Thyroid gland (tissue), 4 donors: ENCODE measurements around the gene ZNRF1.

Experiments used
- POLR2A ChIP-seq, 2 donors: fragments of 450-650 bp; IDR thresholded peaks; one replicate each; pipeline ENCODE4 v1.6.1; 2017; ENCODE audit warnings: antibody characterized with exemption in 2 of 2, mild to moderate bottlenecking in 2 of 2, moderate library complexity in 1 of 2
- TF ChIP-seq, protein P1 (sequence below), 6 experiments: fragments of 200-600 bp in 3 of 6; fragments of 450-650 bp in 3 of 6; sonication (generic) in 3 of 6; IDR thresholded peaks; one replicate each; pipeline ENCODE4 v1.5.1; 2016 to 2019; ENCODE audit warnings: antibody characterized with exemption in 6 of 6, mild to moderate bottlenecking in 2 of 6, inconsistent platforms in 1 of 6, moderate library complexity in 1 of 6

DNA sequence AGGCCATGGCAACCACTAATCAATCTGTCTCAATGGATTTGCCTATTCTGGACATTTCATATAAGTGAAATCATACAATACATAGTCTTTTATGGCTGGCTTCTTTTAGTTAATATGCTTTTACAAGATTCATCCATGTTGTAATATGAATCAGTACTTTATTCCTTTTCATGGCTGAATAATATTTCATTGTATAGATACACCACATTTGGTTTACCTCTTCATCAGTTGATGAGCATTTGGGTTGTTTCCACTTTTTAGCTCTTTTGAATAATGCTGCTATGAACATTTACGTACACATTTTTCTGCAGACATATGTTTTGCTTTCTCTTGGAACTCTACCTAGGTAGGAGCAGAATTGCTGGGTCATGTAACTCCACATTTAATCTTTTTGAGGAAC lies 2.8 kb upstream of the ZNRF1 start:
- TF ChIP-seq, protein P1, sequence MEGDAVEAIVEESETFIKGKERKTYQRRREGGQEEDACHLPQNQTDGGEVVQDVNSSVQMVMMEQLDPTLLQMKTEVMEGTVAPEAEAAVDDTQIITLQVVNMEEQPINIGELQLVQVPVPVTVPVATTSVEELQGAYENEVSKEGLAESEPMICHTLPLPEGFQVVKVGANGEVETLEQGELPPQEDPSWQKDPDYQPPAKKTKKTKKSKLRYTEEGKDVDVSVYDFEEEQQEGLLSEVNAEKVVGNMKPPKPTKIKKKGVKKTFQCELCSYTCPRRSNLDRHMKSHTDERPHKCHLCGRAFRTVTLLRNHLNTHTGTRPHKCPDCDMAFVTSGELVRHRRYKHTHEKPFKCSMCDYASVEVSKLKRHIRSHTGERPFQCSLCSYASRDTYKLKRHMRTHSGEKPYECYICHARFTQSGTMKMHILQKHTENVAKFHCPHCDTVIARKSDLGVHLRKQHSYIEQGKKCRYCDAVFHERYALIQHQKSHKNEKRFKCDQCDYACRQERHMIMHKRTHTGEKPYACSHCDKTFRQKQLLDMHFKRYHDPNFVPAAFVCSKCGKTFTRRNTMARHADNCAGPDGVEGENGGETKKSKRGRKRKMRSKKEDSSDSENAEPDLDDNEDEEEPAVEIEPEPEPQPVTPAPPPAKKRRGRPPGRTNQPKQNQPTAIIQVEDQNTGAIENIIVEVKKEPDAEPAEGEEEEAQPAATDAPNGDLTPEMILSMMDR (IDR thresholded peaks at IDR 0.05): no peak
- TF ChIP-seq POLR2A (IDR thresholded peaks at IDR 0.05): no peak
